T-helper 22 cell (primary cell): Measurements from ENCODE around the gene NNMT.

Experiments
- DNase-seq: peaks from one replicate; pipeline ENCODE4 v3.0.0-alpha.2; 2020; ENCODE audit warnings: low read depth

The NNMT gene

GRCh38 chr11:114348200-114349191 is 52.3 kb downstream of the NNMT start:
- DNase-seq, result no peak

GRCh38 chr11:114350022-114350421 is 53.8 kb downstream of the NNMT start:
- DNase-seq, result no peak

- DNase-seq, result no peak
Observed at GRCh38 chr11:114353443-114353842, 57.2 kb downstream of the NNMT start.

GRCh38 chr11:114354076-114354475 is 57.9 kb downstream of the NNMT start:
- no peak for DNase-seq

- no peak for DNase-seq
Observed at GRCh38 chr11:114358716-114359115, 62.5 kb downstream of the NNMT start.

DNA sequence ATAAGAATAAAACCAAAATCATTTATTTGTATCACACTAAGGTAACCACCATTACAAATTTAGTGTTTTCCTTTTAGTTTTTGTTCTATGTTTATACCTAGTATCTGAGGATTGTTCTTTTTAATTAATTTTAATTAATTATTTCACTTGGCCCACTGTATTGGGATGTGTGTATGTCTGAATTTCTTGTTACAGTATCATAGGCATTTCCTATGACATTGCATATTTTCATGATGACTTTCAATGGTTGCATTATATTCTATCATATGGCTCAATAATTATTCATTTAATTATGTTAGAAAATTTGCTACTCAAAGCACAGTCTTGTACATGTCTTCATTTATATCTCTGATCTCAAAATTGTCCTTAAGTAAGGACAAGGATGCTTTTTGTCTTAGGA is 63.1 kb downstream of the NNMT start:
- DNase-seq, result no peak

- no peak for DNase-seq
Observed at GRCh38 chr11:114362326-114362725, 66.1 kb downstream of the NNMT start.

- no peak for DNase-seq
Observed at GRCh38 chr11:114362958-114363357, 66.8 kb downstream of the NNMT start.
